Stimulated activated CD8-positive, alpha-beta memory T cell treated with anti-CD3 and anti-CD28 coated beads, Interleukin-4, amount 100 ng/mL, for 4 hours (primary cell): Measurements from ENCODE around the gene SLC25A52.
"Not testable (repeated sequence)": the region's sequence is repeated elsewhere in the genome, so short reads cannot be mapped to it uniquely, and the experiment has no call there.

ENCODE experiments used
- DNase-seq, 2 donors: peaks; one replicate each; pipeline ENCODE4 v3.0.0-alpha.2; 2020; ENCODE audit warnings: low read depth in 2 of 2, low spot score in 1 of 2

SLC25A52 gene

GRCh38 chr18:31741097-31741735 lies 19.5 kb downstream of the SLC25A52 start:
- DNase-seq, result peak in 1 of 2 donors; percentile 33

- DNase-seq, result no peak
Measured at GRCh38 chr18:31740180-31740579, 20.5 kb downstream of the SLC25A52 start.

GRCh38 chr18:31739651-31740050 lies 21.0 kb downstream of the SLC25A52 start:
- DNase-seq, result no peak

- no peak for DNase-seq
Measured at GRCh38 chr18:31738460-31739407, 21.9 kb downstream of the SLC25A52 start.

GRCh38 chr18:31736630-31737029 lies 24.1 kb downstream of the SLC25A52 start:
- no peak for DNase-seq

- no peak for DNase-seq
Measured at GRCh38 chr18:31731628-31732027, 29.1 kb downstream of the SLC25A52 start.

- DNase-seq, result not testable (repeated sequence)
Measured at GRCh38 chr18:31729196-31729595, 31.5 kb downstream of the SLC25A52 start.

- no peak for DNase-seq
Measured at GRCh38 chr18:31723990-31724711, 36.5 kb downstream of the SLC25A52 start.

GRCh38 chr18:31723639-31723989 lies 37.1 kb downstream of the SLC25A52 start:
- no peak for DNase-seq

- DNase-seq, result peak; percentile 32 to 47
Measured at GRCh38 chr18:31722369-31722957, 38.2 kb downstream of the SLC25A52 start.

- DNase-seq, result no peak
Measured at GRCh38 chr18:31721601-31722000, 39.1 kb downstream of the SLC25A52 start.

- DNase-seq, result no peak
Measured at GRCh38 chr18:31720867-31721266, 39.8 kb downstream of the SLC25A52 start.

GRCh38 chr18:31719363-31720006 lies 41.2 kb downstream of the SLC25A52 start:
- DNase-seq, result no peak

GRCh38 chr18:31718386-31718785 lies 42.3 kb downstream of the SLC25A52 start:
- no peak for DNase-seq

- no peak for DNase-seq
Measured at GRCh38 chr18:31716362-31716761, 44.3 kb downstream of the SLC25A52 start.

- DNase-seq, result no peak
Measured at GRCh38 chr18:31711365-31712172, 49.1 kb downstream of the SLC25A52 start.

- DNase-seq, result no peak
Measured at GRCh38 chr18:31710826-31711225, 49.9 kb downstream of the SLC25A52 start.
